ENCODE measurements around the gene TBL1X. TPM values are rescaled to one million over a fixed set of nuclear protein-coding genes. Genes with fewer than 3 reads are reported as not detected.
A peak's percentile ranks its signal among the peaks of the same experiment; 100 is the strongest.

TBL1X gene
- total and polyA plus RNA-seq, 2 of the 13 experiments (the other 11 are each of a cell fraction or from before 2014, with no cell fraction given), result 17.6 to 19.9 TPM

DNA sequence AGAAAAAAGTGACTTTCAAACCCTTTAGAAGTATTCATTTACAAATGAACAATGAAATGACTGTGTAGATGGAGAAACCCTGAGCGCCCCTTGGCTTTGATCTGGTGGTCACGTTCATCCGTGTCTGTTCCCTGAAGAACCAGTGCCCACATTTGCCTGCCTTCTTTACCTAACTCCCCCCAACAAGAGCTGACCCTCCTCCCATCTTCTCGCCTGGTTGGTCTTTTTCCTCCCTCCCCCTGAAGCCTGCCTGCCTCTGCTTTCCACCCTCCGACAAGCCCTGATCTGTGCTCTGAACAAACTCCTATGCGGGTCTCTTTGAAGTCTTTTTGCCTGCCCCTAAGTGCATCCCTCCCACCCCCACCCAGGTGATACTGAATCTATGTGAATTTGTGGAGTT lies 18.5 kb downstream of the TBL1X start (continued):
- TF ChIP-seq, protein P1, sequence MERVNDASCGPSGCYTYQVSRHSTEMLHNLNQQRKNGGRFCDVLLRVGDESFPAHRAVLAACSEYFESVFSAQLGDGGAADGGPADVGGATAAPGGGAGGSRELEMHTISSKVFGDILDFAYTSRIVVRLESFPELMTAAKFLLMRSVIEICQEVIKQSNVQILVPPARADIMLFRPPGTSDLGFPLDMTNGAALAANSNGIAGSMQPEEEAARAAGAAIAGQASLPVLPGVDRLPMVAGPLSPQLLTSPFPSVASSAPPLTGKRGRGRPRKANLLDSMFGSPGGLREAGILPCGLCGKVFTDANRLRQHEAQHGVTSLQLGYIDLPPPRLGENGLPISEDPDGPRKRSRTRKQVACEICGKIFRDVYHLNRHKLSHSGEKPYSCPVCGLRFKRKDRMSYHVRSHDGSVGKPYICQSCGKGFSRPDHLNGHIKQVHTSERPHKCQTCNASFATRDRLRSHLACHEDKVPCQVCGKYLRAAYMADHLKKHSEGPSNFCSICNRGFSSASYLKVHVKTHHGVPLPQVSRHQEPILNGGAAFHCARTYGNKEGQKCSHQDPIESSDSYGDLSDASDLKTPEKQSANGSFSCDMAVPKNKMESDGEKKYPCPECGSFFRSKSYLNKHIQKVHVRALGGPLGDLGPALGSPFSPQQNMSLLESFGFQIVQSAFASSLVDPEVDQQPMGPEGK (CRISPR knock-in tag; IDR thresholded peaks at IDR 0.05), result peak; percentile 76
- TF ChIP-seq EP300 (IDR thresholded peaks at IDR 0.05; ENCODE audit: low read depth in 2 of 2, low read length in 2 of 2) (peak in 1 of 2 experiments; percentile 53; a peak in 1 of 4 replicates), EP300 (CRISPR knock-in tag; IDR thresholded peaks at IDR 0.05; ENCODE audit: borderline replicate concordance) (no peak), ZNF362 (CRISPR knock-in tag; IDR thresholded peaks at IDR 0.05; ENCODE audit: borderline replicate concordance) (0 out of 2 replicates have a peak, but pooled peaks have one; percentile 18), BCL6 (CRISPR knock-in tag; IDR thresholded peaks at IDR 0.05) (0 out of 2 replicates have a peak, but pooled peaks have one; percentile 13), NFE2L1 (CRISPR knock-in tag; IDR thresholded peaks at IDR 0.05; ENCODE audit: borderline replicate concordance) (no peak), CREM (IDR thresholded peaks at IDR 0.05) (peak; percentile 42; the same call in 1 of the 2 replicates), CREM (CRISPR knock-in tag; IDR thresholded peaks at IDR 0.05) (no peak), ZSCAN9 (CRISPR knock-in tag; IDR thresholded peaks at IDR 0.05; ENCODE audit: borderline replicate concordance) (no peak), ZNF281 (CRISPR knock-in tag; IDR thresholded peaks at IDR 0.05; ENCODE audit: borderline replicate concordance) (peak; percentile 45; the same call in 1 of the 2 replicates), NCOR1 (IDR thresholded peaks at IDR 0.05; ENCODE audit: borderline replicate concordance, low read length) (peak; percentile 40; the same call in 1 of the 2 replicates), SOX5 (CRISPR knock-in tag; IDR thresholded peaks at IDR 0.05; ENCODE audit: borderline replicate concordance) (peak; percentile 35; the same call in 1 of the 2 replicates), NR2F6 (IDR thresholded peaks at IDR 0.05) (no peak), NR2F6 (CRISPR knock-in tag; IDR thresholded peaks at IDR 0.05) (0 out of 2 replicates have a peak, but pooled peaks have one; percentile 14)
- TF ChIP-seq, protein P2, sequence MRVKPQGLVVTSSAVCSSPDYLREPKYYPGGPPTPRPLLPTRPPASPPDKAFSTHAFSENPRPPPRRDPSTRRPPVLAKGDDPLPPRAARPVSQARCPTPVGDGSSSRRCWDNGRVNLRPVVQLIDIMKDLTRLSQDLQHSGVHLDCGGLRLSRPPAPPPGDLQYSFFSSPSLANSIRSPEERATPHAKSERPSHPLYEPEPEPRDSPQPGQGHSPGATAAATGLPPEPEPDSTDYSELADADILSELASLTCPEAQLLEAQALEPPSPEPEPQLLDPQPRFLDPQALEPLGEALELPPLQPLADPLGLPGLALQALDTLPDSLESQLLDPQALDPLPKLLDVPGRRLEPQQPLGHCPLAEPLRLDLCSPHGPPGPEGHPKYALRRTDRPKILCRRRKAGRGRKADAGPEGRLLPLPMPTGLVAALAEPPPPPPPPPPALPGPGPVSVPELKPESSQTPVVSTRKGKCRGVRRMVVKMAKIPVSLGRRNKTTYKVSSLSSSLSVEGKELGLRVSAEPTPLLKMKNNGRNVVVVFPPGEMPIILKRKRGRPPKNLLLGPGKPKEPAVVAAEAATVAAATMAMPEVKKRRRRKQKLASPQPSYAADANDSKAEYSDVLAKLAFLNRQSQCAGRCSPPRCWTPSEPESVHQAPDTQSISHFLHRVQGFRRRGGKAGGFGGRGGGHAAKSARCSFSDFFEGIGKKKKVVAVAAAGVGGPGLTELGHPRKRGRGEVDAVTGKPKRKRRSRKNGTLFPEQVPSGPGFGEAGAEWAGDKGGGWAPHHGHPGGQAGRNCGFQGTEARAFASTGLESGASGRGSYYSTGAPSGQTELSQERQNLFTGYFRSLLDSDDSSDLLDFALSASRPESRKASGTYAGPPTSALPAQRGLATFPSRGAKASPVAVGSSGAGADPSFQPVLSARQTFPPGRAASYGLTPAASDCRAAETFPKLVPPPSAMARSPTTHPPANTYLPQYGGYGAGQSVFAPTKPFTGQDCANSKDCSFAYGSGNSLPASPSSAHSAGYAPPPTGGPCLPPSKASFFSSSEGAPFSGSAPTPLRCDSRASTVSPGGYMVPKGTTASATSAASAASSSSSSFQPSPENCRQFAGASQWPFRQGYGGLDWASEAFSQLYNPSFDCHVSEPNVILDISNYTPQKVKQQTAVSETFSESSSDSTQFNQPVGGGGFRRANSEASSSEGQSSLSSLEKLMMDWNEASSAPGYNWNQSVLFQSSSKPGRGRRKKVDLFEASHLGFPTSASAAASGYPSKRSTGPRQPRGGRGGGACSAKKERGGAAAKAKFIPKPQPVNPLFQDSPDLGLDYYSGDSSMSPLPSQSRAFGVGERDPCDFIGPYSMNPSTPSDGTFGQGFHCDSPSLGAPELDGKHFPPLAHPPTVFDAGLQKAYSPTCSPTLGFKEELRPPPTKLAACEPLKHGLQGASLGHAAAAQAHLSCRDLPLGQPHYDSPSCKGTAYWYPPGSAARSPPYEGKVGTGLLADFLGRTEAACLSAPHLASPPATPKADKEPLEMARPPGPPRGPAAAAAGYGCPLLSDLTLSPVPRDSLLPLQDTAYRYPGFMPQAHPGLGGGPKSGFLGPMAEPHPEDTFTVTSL (CRISPR knock-in tag; IDR thresholded peaks at IDR 0.05; ENCODE audit: borderline replicate concordance), result no peak
